HepG2 (cell line): ENCODE results near the gene TOB2. TPM values are rescaled to one million over a fixed set of nuclear protein-coding genes. Genes with fewer than 3 reads are reported as not detected.

ENCODE experiments used
- EED ChIP-seq: sonication (generic); formaldehyde crosslinking; IDR thresholded peaks from 2 replicates; pipeline ENCODE4 v1.5.0; 2020; ENCODE audit warnings: mild to moderate bottlenecking, missing genetic modification reagents
- FOXK2 ChIP-seq: fragments of 450-650 bp; IDR thresholded peaks from 2 replicates; pipeline ENCODE4 v1.6.1; 2016
- FOXP1 ChIP-seq, 2 experiments: fragments of 450-650 bp in 1 of 2; IDR thresholded peaks; 2 replicates each; pipeline ENCODE4 v1.6.1; 2017 to 2018; ENCODE audit warnings: antibody characterized with exemption in 1 of 2
- GABPB1 ChIP-seq: IDR thresholded peaks from 2 replicates; pipeline ENCODE4 v1.6.1; 2016; ENCODE audit warnings: mild to moderate bottlenecking, missing genetic modification reagents, moderate library complexity, missing compliant biosample characterization
- GATAD1 ChIP-seq: IDR thresholded peaks from 2 replicates; pipeline ENCODE4 v1.6.1; 2016; ENCODE audit warnings: missing genetic modification reagents, missing compliant biosample characterization
- HIVEP1 ChIP-seq: sonication (generic); formaldehyde crosslinking; IDR thresholded peaks from 2 replicates; pipeline ENCODE4 v1.4.0; 2020; ENCODE audit warnings: mild to moderate bottlenecking, missing genetic modification reagents
- KDM5B ChIP-seq: sonication (generic); formaldehyde crosslinking; IDR thresholded peaks from 2 replicates; pipeline ENCODE4 v1.4.0; 2020; ENCODE audit warnings: missing genetic modification reagents, mild to moderate bottlenecking, borderline replicate concordance
- MAFK ChIP-seq, 2 experiments: IDR thresholded peaks in 1 of 2; conservative IDR thresholded peaks in 1 of 2; 2 replicates each; pipeline ENCODE4 v1.6.1; 2011; ENCODE audit warnings: improper control_type of control experiment in 2 of 2, low read length in 2 of 2
- NONO ChIP-seq, 2 experiments: fragments of 450-650 bp in 1 of 2; sonication (generic) in 1 of 2; formaldehyde crosslinking in 1 of 2; IDR thresholded peaks in 1 of 2; conservative IDR thresholded peaks in 1 of 2; 2 replicates each; pipeline versions ENCODE4 v1.6.1 to v1.8.0; 2017 to 2022; ENCODE audit warnings: mild to moderate bottlenecking in 1 of 2, missing genetic modification reagents in 1 of 2, moderate library complexity in 1 of 2
- POLR2AphosphoS5 ChIP-seq: IDR thresholded peaks from 2 replicates; pipeline ENCODE4 v1.6.1; 2012; ENCODE audit warnings: low read depth, low read length
- RXRA ChIP-seq: sonication (generic); formaldehyde crosslinking; IDR thresholded peaks from 2 replicates; pipeline ENCODE4 v1.5.1; 2020; ENCODE audit warnings: missing genetic modification reagents
- SNAPC2 ChIP-seq: sonication (generic); formaldehyde crosslinking; IDR thresholded peaks from 2 replicates; pipeline ENCODE4 v1.8.1; 2022; ENCODE audit warnings: mild to moderate bottlenecking, missing genetic modification reagents
- WIZ ChIP-seq: sonication (generic); formaldehyde crosslinking; IDR thresholded peaks from 2 replicates; pipeline ENCODE4 v1.5.1; 2020; ENCODE audit warnings: mild to moderate bottlenecking, missing genetic modification reagents
- ZBTB1 ChIP-seq: sonication (generic); formaldehyde crosslinking; IDR thresholded peaks from 2 replicates; pipeline ENCODE4 v1.4.0; 2020; ENCODE audit warnings: missing genetic modification reagents, borderline replicate concordance
- ZFP82 ChIP-seq: sonication (generic); formaldehyde crosslinking; IDR thresholded peaks from 2 replicates; pipeline ENCODE4 v1.5.1; 2020; ENCODE audit warnings: mild to moderate bottlenecking, missing genetic modification reagents, borderline replicate concordance
- ZFP90 ChIP-seq: sonication (generic); formaldehyde crosslinking; IDR thresholded peaks from 2 replicates; pipeline ENCODE4 v1.8.0; 2022; ENCODE audit warnings: missing genetic modification reagents, mild to moderate bottlenecking, inconsistent platforms, borderline replicate concordance
- ZIK1 ChIP-seq: sonication (generic); formaldehyde crosslinking; IDR thresholded peaks from 2 replicates; pipeline ENCODE4 v1.5.0; 2020; ENCODE audit warnings: mild to moderate bottlenecking, low read depth, missing genetic modification reagents, borderline replicate concordance
- ZNF143 ChIP-seq: sonication (generic); formaldehyde crosslinking; IDR thresholded peaks from 2 replicates; pipeline ENCODE4 v1.4.0; 2020; ENCODE audit warnings: missing genetic modification reagents
- ZNF34 ChIP-seq: sonication (generic); formaldehyde crosslinking; IDR thresholded peaks from 2 replicates; pipeline ENCODE4 v1.4.0; 2020; ENCODE audit warnings: mild to moderate bottlenecking, missing genetic modification reagents, borderline replicate concordance
- ZNF350 ChIP-seq: sonication (generic); formaldehyde crosslinking; IDR thresholded peaks from 2 replicates; pipeline ENCODE4 v1.4.0; 2020; ENCODE audit warnings: mild to moderate bottlenecking, low read depth, missing genetic modification reagents, borderline replicate concordance
- ZNF572 ChIP-seq: sonication (generic); formaldehyde crosslinking; IDR thresholded peaks from 2 replicates; pipeline ENCODE4 v1.5.1; 2020; ENCODE audit warnings: mild to moderate bottlenecking, missing genetic modification reagents
- ZNF703 ChIP-seq: sonication (generic); formaldehyde crosslinking; IDR thresholded peaks from 2 replicates; pipeline ENCODE4 v1.5.1; 2020; ENCODE audit warnings: missing genetic modification reagents, mild to moderate bottlenecking, moderate library complexity, borderline replicate concordance
- polyA plus RNA-seq, 8 experiments: library from polyadenylated mRNA; depleted of rRNA in 3 of 8; stranded (reverse) in 7 of 8; unstranded in 1 of 8; fragments of >200 nt; fragmentation: Illumina TruSeq in 4 of 8; extraction: Trizol in 4 of 8; gene quantifications; 2 replicates each; pipeline versions ENCODE4 v1.2.1 to v1.2.3, GENCODE V29; 2011 to 2016; ENCODE audit warnings: low read depth in 4 of 8, missing spikeins in 1 of 8, mixed read lengths in 1 of 8; ENCODE audit not compliant: insufficient read depth in 1 of 8
- total RNA-seq, 5 experiments: library from RNA; depleted of rRNA; stranded (reverse); fragments of >200 nt; fragmentation: Illumina TruSeq; extraction: Trizol; gene quantifications; 2 replicates each; pipeline ENCODE4 v1.2.3, GENCODE V29; 2016; ENCODE audit warnings: low read depth in 1 of 5
- TF ChIP-seq, protein P1 (sequence below): fragments of 450-650 bp; IDR thresholded peaks from 2 replicates; pipeline ENCODE4 v1.6.1; 2016
- TF ChIP-seq, protein P2 (sequence below): IDR thresholded peaks from 2 replicates; pipeline ENCODE4 v1.6.1; 2016; ENCODE audit warnings: low read depth, missing genetic modification reagents, missing compliant biosample characterization

The TOB2 gene
- total and polyA plus RNA-seq, 2 of the 13 experiments (the other 11 are each of a cell fraction or from before 2014, with no cell fraction given), result 12.2 to 13.7 TPM

DNA sequence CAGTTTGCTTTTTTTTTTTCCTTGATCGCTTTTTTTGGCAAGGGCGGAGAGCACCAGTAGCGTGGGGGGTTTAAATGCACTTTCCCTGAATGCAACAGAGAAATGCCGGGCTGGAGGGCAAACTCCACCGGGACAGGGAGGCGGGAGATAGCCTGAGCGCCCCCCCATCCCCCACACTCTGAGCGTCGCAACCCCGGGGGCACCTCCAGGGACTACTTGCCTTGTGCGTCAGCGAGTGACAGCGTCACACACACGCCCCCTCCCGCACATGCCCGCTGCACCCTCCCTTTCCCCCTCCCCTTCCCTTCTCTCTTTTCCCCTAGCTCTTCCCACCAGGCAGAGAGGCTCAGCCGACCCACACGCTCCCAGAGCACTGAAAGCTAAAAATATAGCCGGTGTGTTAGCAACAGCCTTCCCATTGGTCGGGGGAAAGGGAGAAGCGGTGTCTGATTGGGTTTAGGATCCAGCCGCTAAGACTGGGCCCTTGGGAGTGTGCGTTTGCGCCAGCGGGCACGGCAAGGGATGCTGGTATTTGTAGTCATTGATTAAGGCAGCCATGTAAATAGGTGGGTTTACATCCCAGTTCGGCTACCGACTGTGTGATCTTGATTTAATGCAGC, 1.7 kb upstream of the TOB2 start (continued):
- TF ChIP-seq, protein P1, sequence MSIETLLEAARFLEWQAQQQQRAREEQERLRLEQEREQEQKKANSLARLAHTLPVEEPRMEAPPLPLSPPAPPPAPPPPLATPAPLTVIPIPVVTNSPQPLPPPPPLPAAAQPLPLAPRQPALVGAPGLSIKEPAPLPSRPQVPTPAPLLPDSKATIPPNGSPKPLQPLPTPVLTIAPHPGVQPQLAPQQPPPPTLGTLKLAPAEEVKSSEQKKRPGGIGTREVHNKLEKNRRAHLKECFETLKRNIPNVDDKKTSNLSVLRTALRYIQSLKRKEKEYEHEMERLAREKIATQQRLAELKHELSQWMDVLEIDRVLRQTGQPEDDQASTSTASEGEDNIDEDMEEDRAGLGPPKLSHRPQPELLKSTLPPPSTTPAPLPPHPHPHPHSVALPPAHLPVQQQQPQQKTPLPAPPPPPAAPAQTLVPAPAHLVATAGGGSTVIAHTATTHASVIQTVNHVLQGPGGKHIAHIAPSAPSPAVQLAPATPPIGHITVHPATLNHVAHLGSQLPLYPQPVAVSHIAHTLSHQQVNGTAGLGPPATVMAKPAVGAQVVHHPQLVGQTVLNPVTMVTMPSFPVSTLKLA, result peak; percentile 86
- no peak for TF ChIP-seq SNAPC2 (CRISPR knock-in tag)
- 0 out of 2 replicates have a peak, but pooled peaks have one; percentile 72 for TF ChIP-seq ZIK1 (CRISPR knock-in tag)
- TF ChIP-seq KDM5B (CRISPR knock-in tag), result peak; percentile 56; the same call in 1 of the 2 replicates
- TF ChIP-seq ZNF350, result peak; percentile 71
- TF ChIP-seq POLR2AphosphoS5, result peak; percentile 90
- no peak; the same call in 1 of the 2 replicates for TF ChIP-seq ZBTB1 (CRISPR knock-in tag)
- no peak for TF ChIP-seq ZNF34 (CRISPR knock-in tag)
- TF ChIP-seq FOXP1 (IDR thresholded peaks at IDR 0.05), result no peak; the same call in 1 of the 2 replicates
- peak; percentile 48 for TF ChIP-seq FOXP1 (CRISPR knock-in tag; IDR thresholded peaks at IDR 0.05)
- peak; percentile 76 for TF ChIP-seq GABPB1
- peak; percentile 52; the same call in 1 of the 2 replicates for TF ChIP-seq FOXK2
- no peak for TF ChIP-seq WIZ
- TF ChIP-seq RXRA (CRISPR knock-in tag), result peak; percentile 74
- TF ChIP-seq, protein P2, sequence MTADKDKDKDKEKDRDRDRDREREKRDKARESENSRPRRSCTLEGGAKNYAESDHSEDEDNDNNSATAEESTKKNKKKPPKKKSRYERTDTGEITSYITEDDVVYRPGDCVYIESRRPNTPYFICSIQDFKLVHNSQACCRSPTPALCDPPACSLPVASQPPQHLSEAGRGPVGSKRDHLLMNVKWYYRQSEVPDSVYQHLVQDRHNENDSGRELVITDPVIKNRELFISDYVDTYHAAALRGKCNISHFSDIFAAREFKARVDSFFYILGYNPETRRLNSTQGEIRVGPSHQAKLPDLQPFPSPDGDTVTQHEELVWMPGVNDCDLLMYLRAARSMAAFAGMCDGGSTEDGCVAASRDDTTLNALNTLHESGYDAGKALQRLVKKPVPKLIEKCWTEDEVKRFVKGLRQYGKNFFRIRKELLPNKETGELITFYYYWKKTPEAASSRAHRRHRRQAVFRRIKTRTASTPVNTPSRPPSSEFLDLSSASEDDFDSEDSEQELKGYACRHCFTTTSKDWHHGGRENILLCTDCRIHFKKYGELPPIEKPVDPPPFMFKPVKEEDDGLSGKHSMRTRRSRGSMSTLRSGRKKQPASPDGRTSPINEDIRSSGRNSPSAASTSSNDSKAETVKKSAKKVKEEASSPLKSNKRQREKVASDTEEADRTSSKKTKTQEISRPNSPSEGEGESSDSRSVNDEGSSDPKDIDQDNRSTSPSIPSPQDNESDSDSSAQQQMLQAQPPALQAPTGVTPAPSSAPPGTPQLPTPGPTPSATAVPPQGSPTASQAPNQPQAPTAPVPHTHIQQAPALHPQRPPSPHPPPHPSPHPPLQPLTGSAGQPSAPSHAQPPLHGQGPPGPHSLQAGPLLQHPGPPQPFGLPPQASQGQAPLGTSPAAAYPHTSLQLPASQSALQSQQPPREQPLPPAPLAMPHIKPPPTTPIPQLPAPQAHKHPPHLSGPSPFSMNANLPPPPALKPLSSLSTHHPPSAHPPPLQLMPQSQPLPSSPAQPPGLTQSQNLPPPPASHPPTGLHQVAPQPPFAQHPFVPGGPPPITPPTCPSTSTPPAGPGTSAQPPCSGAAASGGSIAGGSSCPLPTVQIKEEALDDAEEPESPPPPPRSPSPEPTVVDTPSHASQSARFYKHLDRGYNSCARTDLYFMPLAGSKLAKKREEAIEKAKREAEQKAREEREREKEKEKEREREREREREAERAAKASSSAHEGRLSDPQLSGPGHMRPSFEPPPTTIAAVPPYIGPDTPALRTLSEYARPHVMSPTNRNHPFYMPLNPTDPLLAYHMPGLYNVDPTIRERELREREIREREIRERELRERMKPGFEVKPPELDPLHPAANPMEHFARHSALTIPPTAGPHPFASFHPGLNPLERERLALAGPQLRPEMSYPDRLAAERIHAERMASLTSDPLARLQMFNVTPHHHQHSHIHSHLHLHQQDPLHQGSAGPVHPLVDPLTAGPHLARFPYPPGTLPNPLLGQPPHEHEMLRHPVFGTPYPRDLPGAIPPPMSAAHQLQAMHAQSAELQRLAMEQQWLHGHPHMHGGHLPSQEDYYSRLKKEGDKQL (CRISPR knock-in tag), result peak; percentile 5; the same call in 1 of the 2 replicates
- peak; percentile 36; the same call in 1 of the 2 replicates for TF ChIP-seq ZFP90 (CRISPR knock-in tag)
- no peak for TF ChIP-seq ZFP82 (CRISPR knock-in tag)
- peak; percentile 94 for TF ChIP-seq ZNF143 (CRISPR knock-in tag)
- peak; percentile 96 for TF ChIP-seq HIVEP1 (CRISPR knock-in tag)
- peak; percentile 73 for TF ChIP-seq GATAD1 (CRISPR knock-in tag)
- no peak for TF ChIP-seq ZNF572
- TF ChIP-seq ZNF703 (CRISPR knock-in tag), result no peak
- TF ChIP-seq NONO (IDR thresholded peaks at IDR 0.05), result no peak
- peak; percentile 79 for TF ChIP-seq NONO (CRISPR knock-in tag; conservative IDR thresholded peaks at IDR 0.05)
- no peak for TF ChIP-seq EED (CRISPR knock-in tag)
- no peak for TF ChIP-seq MAFK (conservative IDR thresholded peaks at IDR 0.05 in 1 of 2, IDR thresholded peaks at IDR 0.05 in 1 of 2; ENCODE audit: low read length in 2 of 2)
